ENCODE data around the gene LRP1B.
"Not testable (repeated sequence)": the region's sequence is repeated elsewhere in the genome, so short reads cannot be mapped to it uniquely, and the experiment has no call there.

The LRP1B gene

GRCh38 chr2:140683658-140684057 is 1447.2 kb downstream of the LRP1B start:
- DNase-seq (ENCODE audit: low spot score), result no peak

- no peak for DNase-seq (ENCODE audit: low spot score)
Measured at GRCh38 chr2:140680862-140681261, 1450.0 kb downstream of the LRP1B start.

GRCh38 chr2:140679752-140680151 is 1451.1 kb downstream of the LRP1B start:
- no peak for DNase-seq (ENCODE audit: low spot score)

- no peak for DNase-seq (ENCODE audit: low spot score)
Measured at GRCh38 chr2:140669911-140670310, 1460.9 kb downstream of the LRP1B start.

GRCh38 chr2:140667203-140667602 is 1463.6 kb downstream of the LRP1B start:
- no peak for DNase-seq (ENCODE audit: low spot score)

GRCh38 chr2:140662504-140662903 is 1468.3 kb downstream of the LRP1B start:
- DNase-seq (ENCODE audit: low spot score), result no peak

GRCh38 chr2:140658760-140659692 is 1471.8 kb downstream of the LRP1B start:
- DNase-seq (ENCODE audit: low spot score), result no peak

GRCh38 chr2:140657657-140658056 is 1473.2 kb downstream of the LRP1B start:
- no peak for DNase-seq (ENCODE audit: low spot score)

- DNase-seq (ENCODE audit: low spot score), result no peak
Measured at GRCh38 chr2:140654565-140654964, 1476.3 kb downstream of the LRP1B start.

- no peak for DNase-seq (ENCODE audit: low spot score)
Measured at GRCh38 chr2:140650825-140651224, 1480.0 kb downstream of the LRP1B start.

GRCh38 chr2:140650134-140650533 is 1480.7 kb downstream of the LRP1B start:
- not testable (repeated sequence) for DNase-seq (ENCODE audit: low spot score)

GRCh38 chr2:140648393-140648792 is 1482.4 kb downstream of the LRP1B start:
- no peak for DNase-seq (ENCODE audit: low spot score)

GRCh38 chr2:140643761-140644187 is 1487.0 kb downstream of the LRP1B start:
- DNase-seq (ENCODE audit: low spot score), result no peak

GRCh38 chr2:140641163-140641562 is 1489.7 kb downstream of the LRP1B start:
- no peak for DNase-seq (ENCODE audit: low spot score)

GRCh38 chr2:140639628-140640027 is 1491.2 kb downstream of the LRP1B start:
- DNase-seq (ENCODE audit: low spot score), result no peak

GRCh38 chr2:140630557-140630956 is 1500.3 kb downstream of the LRP1B start:
- no peak for DNase-seq (ENCODE audit: low spot score)

- no peak for DNase-seq (ENCODE audit: low spot score)
Measured at GRCh38 chr2:140627885-140628284, 1502.9 kb downstream of the LRP1B start.

- no peak for DNase-seq (ENCODE audit: low spot score)
Measured at GRCh38 chr2:140627136-140627535, 1503.7 kb downstream of the LRP1B start.

- no peak for DNase-seq (ENCODE audit: low spot score)
Measured at GRCh38 chr2:140624200-140624599, 1506.6 kb downstream of the LRP1B start.

GRCh38 chr2:140621583-140622362 is 1509.0 kb downstream of the LRP1B start:
- DNase-seq (ENCODE audit: low spot score), result no peak

GRCh38 chr2:140604788-140605187 is 1526.0 kb downstream of the LRP1B start:
- no peak for DNase-seq (ENCODE audit: low spot score)

- no peak for DNase-seq (ENCODE audit: low spot score)
Measured at GRCh38 chr2:140604096-140604495, 1526.7 kb downstream of the LRP1B start.

GRCh38 chr2:140603416-140603815 is 1527.4 kb downstream of the LRP1B start:
- no peak for DNase-seq (ENCODE audit: low spot score)

Data from left forelimb (tissue), 1 donor.